Measurements from ENCODE around the gene MEPCE. TPM values are rescaled to one million over a fixed set of nuclear protein-coding genes. Genes with fewer than 3 reads are reported as not detected.
A peak's percentile ranks its signal among the peaks of the same experiment; 100 is the strongest.
"Not testable (repeated sequence)": the region's sequence is repeated elsewhere in the genome, so short reads cannot be mapped to it uniquely, and the experiment has no call there.

Gene MEPCE
- total RNA-seq, 2 experiments from 2014 or later = 44.2 to 65.6 TPM

DNA sequence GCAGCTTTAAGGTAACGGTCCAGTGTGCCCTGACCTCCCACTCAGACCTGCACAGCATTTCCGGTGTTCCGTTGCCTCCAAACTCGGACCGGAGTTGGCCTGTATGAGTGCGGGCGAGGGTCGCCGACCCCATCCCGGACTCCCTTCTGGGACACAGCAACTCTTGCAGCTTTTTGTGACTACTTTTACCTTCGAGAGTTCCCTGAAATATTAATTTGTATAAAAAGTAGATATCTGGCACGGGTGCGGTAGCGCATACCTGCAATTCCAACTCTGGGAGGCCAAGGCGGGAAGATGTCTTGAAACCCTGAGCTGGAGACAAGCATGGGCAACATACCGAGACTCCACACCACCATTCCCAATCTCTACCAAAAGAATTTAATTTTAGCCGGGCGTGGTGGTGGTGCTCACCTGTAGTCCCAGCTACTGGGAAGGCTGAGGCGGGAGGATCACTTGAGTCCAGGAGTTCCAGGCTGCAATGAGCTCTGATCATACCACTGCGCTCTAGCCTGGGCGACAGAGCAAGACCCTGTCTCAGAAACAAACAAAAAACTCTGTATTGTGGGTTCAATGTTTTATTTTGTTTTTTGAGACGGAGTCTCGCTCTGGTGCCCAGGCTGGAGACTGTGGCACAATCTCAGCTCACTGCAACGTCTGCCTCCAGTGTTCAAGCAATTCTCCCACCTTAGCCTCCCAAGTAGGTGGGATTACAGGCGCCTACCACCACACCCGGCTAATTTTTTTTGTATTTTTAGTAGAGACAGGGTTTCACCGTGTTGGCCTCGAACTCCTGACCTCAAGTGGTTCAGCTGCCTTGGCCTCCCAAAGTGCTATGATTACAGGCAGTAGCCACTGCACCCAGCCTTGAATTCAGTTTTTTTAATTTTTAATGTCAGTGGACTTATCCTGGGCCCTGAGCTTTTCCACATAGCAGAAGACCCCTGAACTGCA is 7.8 kb downstream of the MEPCE start:
- POLR2A ChIA-PET = interaction anchor here (0.6 to 1.5 kb wide), 8 partner anchors 8 to 1998 kb away, joined by 3 to 7 read pairs (median 6); partner anchors contain the start of gene ZCWPW1
- no TSS peak for BruUV-seq (replicated peaks)
- intact Hi-C loops (cut with micrococcal nuclease; ENCODE audit: unreplicated experiment) = loop anchor here (2.0 kb wide), 1 partner anchor 237 kb away; no protein-coding TSS in a partner anchor

DNA sequence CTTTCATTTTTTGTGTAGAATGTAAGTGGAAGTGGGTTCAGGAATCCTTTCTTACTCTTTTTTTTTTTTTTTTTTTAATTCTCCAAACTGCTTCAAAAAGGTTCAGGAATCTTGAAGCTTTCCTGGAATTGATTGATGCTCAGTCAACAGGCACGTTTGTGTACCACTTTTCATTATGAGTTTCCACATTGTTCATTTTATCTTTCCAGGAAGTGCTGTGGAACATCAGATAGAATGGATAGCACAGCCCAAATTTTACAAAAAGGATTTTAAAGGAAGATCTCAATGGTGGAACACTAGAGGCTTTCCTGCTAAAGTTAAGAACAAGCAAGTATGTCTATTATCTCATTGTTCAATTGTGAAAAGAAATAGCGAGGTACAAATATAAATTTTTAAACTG is 8.5 kb downstream of the MEPCE start:
- no peaks in the 10 kb centered on the region for H3K9me2 ChIP-seq (ENCODE audit: insufficient read depth, low read length)
- no peak overlapping the region for H3K4me3 ChIP-seq (ENCODE audit: low read depth, low read length, poor library complexity, severe bottlenecking)
- BruUV-seq (replicated peaks) = TSS peak; percentile 37
- no peak for DNase-seq (ENCODE audit: low spot score)
- ChIA-PET POLR2A (interaction anchor here (0.6 to 1.3 kb wide), 2 partner anchors 9 to 62 kb away, joined by 6 to 7 read pairs; partner anchors contain the start of gene ZCWPW1), CTCF (ENCODE audit: unreplicated experiment) (no interaction called here)
- TF ChIP-seq EZH2phosphoT487 (IDR thresholded peaks at IDR 0.05; ENCODE audit: borderline replicate concordance, low read depth, low read length) = no peak
- TF ChIP-seq, protein P1, sequence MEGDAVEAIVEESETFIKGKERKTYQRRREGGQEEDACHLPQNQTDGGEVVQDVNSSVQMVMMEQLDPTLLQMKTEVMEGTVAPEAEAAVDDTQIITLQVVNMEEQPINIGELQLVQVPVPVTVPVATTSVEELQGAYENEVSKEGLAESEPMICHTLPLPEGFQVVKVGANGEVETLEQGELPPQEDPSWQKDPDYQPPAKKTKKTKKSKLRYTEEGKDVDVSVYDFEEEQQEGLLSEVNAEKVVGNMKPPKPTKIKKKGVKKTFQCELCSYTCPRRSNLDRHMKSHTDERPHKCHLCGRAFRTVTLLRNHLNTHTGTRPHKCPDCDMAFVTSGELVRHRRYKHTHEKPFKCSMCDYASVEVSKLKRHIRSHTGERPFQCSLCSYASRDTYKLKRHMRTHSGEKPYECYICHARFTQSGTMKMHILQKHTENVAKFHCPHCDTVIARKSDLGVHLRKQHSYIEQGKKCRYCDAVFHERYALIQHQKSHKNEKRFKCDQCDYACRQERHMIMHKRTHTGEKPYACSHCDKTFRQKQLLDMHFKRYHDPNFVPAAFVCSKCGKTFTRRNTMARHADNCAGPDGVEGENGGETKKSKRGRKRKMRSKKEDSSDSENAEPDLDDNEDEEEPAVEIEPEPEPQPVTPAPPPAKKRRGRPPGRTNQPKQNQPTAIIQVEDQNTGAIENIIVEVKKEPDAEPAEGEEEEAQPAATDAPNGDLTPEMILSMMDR (conservative IDR thresholded peaks at IDR 0.05; ENCODE audit: low read length) = no peak
- no peak overlapping the region for H2AFZ ChIP-seq (ENCODE audit: low read length)
- peaks cover 16% of the 10 kb centered on the region; the same call in 1 of the 2 replicates for H3K79me2 ChIP-seq (ENCODE audit: insufficient read depth, low read depth, low read length)
- H3K4me2 ChIP-seq (ENCODE audit: low read length) = no peak overlapping the region
- peaks cover 40% of the 10 kb centered on the region for H3K36me3 ChIP-seq (ENCODE audit: insufficient read depth, low read length)
- no peaks in the 10 kb centered on the region for H3K9me3 ChIP-seq (ENCODE audit: low read length)
- intact Hi-C loops (cut with micrococcal nuclease; ENCODE audit: unreplicated experiment) = no loop called here
- no peaks in the 10 kb centered on the region for H4K20me1 ChIP-seq (ENCODE audit: insufficient read depth, low read length)
- H3K4me1 ChIP-seq (ENCODE audit: insufficient read depth, low read length, poor library complexity, severe bottlenecking) = peaks cover 27% of the 10 kb centered on the region
- no peak overlapping the region for H3K27ac ChIP-seq (ENCODE audit: low read depth, low read length, poor library complexity, severe bottlenecking)

More for the DNA sequence above, 7.8 kb downstream of the MEPCE start:
- CTCF ChIA-PET (ENCODE audit: unreplicated experiment) = interaction anchor here (0.6 to 0.7 kb wide), 2 partner anchors 40 to 149 kb away, joined by 3 read pairs; no protein-coding TSS in a partner anchor
- Histone ChIP-seq H3K79me2 (ENCODE audit: insufficient read depth, low read depth, low read length) (peaks cover 21% of the 10 kb centered on the region; the same call in 1 of the 2 replicates), H4K20me1 (ENCODE audit: insufficient read depth, low read length) (no peaks in the 10 kb centered on the region), H3K4me1 (ENCODE audit: insufficient read depth, low read length, poor library complexity, severe bottlenecking) (peaks cover 34% of the 10 kb centered on the region), H2AFZ (ENCODE audit: low read length) (no peak overlapping the region; the same call in 1 of the 2 replicates), H3K4me2 (ENCODE audit: low read length) (peak overlapping the region; percentile 56), H3K4me3 (ENCODE audit: low read depth, low read length, poor library complexity, severe bottlenecking) (peak overlapping the region; percentile 90), H3K36me3 (ENCODE audit: insufficient read depth, low read length) (peaks cover 47% of the 10 kb centered on the region), H3K27ac (ENCODE audit: low read depth, low read length, poor library complexity, severe bottlenecking) (peak overlapping the region; percentile 84), H3K9me3 (ENCODE audit: low read length) (no peaks in the 10 kb centered on the region), H3K9me2 (ENCODE audit: insufficient read depth, low read length) (no peaks in the 10 kb centered on the region)
- no peak for DNase-seq (ENCODE audit: low spot score)
- TF ChIP-seq EZH2phosphoT487 (IDR thresholded peaks at IDR 0.05; ENCODE audit: borderline replicate concordance, low read depth, low read length) = no peak
- TF ChIP-seq, protein P1 (conservative IDR thresholded peaks at IDR 0.05; ENCODE audit: low read length) = no peak

DNA sequence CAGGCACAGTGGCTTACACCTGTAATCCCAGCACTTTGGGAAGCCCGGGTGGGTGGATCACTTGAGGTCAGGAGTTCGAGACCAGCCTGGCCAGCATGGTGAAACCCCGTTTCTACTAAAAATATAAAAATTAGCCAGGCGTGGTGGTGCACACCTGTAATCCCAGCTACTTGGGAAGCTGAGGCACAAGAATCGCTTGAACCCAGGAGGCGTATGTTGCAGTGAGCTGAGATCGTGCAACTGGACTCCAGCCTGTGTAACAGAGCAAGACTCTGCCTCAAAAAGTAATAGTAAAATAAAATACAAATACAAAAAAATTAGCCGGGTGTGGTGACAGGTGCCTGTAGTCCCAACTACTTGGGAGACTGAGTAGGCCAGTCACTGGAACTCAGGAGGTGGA is 9.1 kb downstream of the MEPCE start:
- H3K36me3 ChIP-seq (ENCODE audit: insufficient read depth, low read length) = peaks cover 34% of the 10 kb centered on the region
- POLR2A ChIA-PET; H3K4me3 ChIP-seq (ENCODE audit: low read depth, low read length, poor library complexity, severe bottlenecking); H3K9me2 ChIP-seq (ENCODE audit: insufficient read depth, low read length); H4K20me1 ChIP-seq (ENCODE audit: insufficient read depth, low read length); H3K4me2 ChIP-seq (ENCODE audit: low read length); H2AFZ ChIP-seq (ENCODE audit: low read length); H3K9me3 ChIP-seq (ENCODE audit: low read length); DNase-seq (ENCODE audit: low spot score); CTCF ChIA-PET (ENCODE audit: unreplicated experiment); H3K27ac ChIP-seq (ENCODE audit: low read depth, low read length, poor library complexity, severe bottlenecking); BruUV-seq (replicated peaks); intact Hi-C loops (cut with micrococcal nuclease; ENCODE audit: unreplicated experiment): not testable (repeated sequence)
- peaks cover 21% of the 10 kb centered on the region for H3K4me1 ChIP-seq (ENCODE audit: insufficient read depth, low read length, poor library complexity, severe bottlenecking)
- peaks cover 12% of the 10 kb centered on the region; the same call in 1 of the 2 replicates for H3K79me2 ChIP-seq (ENCODE audit: insufficient read depth, low read depth, low read length)

GRCh38 chr7:100439244-100439643 is 9.6 kb downstream of the MEPCE start:
- Histone ChIP-seq H3K36me3 (ENCODE audit: insufficient read depth, low read length) (peaks cover 29% of the 10 kb centered on the region), H3K4me1 (ENCODE audit: insufficient read depth, low read length, poor library complexity, severe bottlenecking) (peaks cover 18% of the 10 kb centered on the region), H3K79me2 (ENCODE audit: insufficient read depth, low read depth, low read length) (peaks cover 12% of the 10 kb centered on the region; the same call in 1 of the 2 replicates)
- intact Hi-C loops (cut with micrococcal nuclease; ENCODE audit: unreplicated experiment); H4K20me1 ChIP-seq (ENCODE audit: insufficient read depth, low read length); H2AFZ ChIP-seq (ENCODE audit: low read length); H3K4me3 ChIP-seq (ENCODE audit: low read depth, low read length, poor library complexity, severe bottlenecking); H3K9me2 ChIP-seq (ENCODE audit: insufficient read depth, low read length); BruUV-seq (replicated peaks); CTCF ChIA-PET (ENCODE audit: unreplicated experiment); H3K9me3 ChIP-seq (ENCODE audit: low read length); DNase-seq (ENCODE audit: low spot score); H3K27ac ChIP-seq (ENCODE audit: low read depth, low read length, poor library complexity, severe bottlenecking); POLR2A ChIA-PET; H3K4me2 ChIP-seq (ENCODE audit: low read length): not testable (repeated sequence)

All from OCI-LY7 (cell line).